NT2/D1 (cell line): ENCODE results near the gene TMEM240.
"Not testable (repeated sequence)": the region's sequence is repeated elsewhere in the genome, so short reads cannot be mapped to it uniquely, and the experiment has no call there.

Experiments
- DNase-seq: peaks from one replicate; pipeline ENCODE4 v3.0.0-alpha.2; 2011; ENCODE audit warnings: low read depth, low spot score
- H3K27me3 ChIP-seq: 2 replicates; pipeline ENCODE4 v1.6.0; 2011; ENCODE audit warnings: mild to moderate bottlenecking; ENCODE audit not compliant: insufficient read length, insufficient read depth
- H3K36me3 ChIP-seq: 2 replicates; pipeline ENCODE4 v1.6.1; 2011; ENCODE audit warnings: mild to moderate bottlenecking, low read length, mixed read lengths; ENCODE audit not compliant: insufficient read depth, insufficient read length
- H3K4me1 ChIP-seq: 2 replicates; pipeline ENCODE4 v1.5.1; 2011; ENCODE audit not compliant: insufficient read depth, insufficient read length
- H3K4me3 ChIP-seq: 2 replicates; pipeline ENCODE4 v1.5.1; 2011; ENCODE audit warnings: low read depth; ENCODE audit not compliant: insufficient read length
- H3K9ac ChIP-seq: 2 replicates; pipeline ENCODE4 v1.6.0; 2011; ENCODE audit warnings: low read depth; ENCODE audit not compliant: insufficient read length
- H3K9me3 ChIP-seq: 2 replicates; pipeline ENCODE4 v1.5.1; 2011; ENCODE audit warnings: mild to moderate bottlenecking, low read length; ENCODE audit not compliant: insufficient read depth
- SUZ12 ChIP-seq: IDR thresholded peaks from 2 replicates; pipeline ENCODE4 v1.6.1; 2011; ENCODE audit not compliant: insufficient read length, insufficient read depth; ENCODE audit errors: extremely low read depth
- YY1 ChIP-seq: IDR thresholded peaks from 2 replicates; pipeline ENCODE4 v1.6.1; 2011; ENCODE audit not compliant: insufficient read length, insufficient read depth
- ZNF274 ChIP-seq: IDR thresholded peaks from 2 replicates; pipeline ENCODE4 v1.6.1; 2011; ENCODE audit warnings: mild to moderate bottlenecking, low read depth, low read length

The TMEM240 gene

GRCh38 chr1:1511533-1512285 is 28.7 kb downstream of the TMEM240 start, which contains the start of gene ATAD3A:
Gene ATAD3A, plus strand, starts transcription at chr1:1512162. Its CDS starts 107 bp downstream, at chr1:1512269.
- DNase-seq = peak; percentile 90
- Histone ChIP-seq H3K4me3 (peak within 1 kb of the TSS; percentile 71), H3K36me3 (peaks cover 18% of the 10 kb centered on the region), H3K9ac (peak within 1 kb of the TSS; percentile 95), H3K9me3 (no peaks in the 10 kb centered on the region), H3K27me3 (no peaks in the 10 kb centered on the region), H3K4me1 (no peaks in the 10 kb centered on the region)
- TF ChIP-seq SUZ12 = no peak
- no peak for TF ChIP-seq YY1

DNA sequence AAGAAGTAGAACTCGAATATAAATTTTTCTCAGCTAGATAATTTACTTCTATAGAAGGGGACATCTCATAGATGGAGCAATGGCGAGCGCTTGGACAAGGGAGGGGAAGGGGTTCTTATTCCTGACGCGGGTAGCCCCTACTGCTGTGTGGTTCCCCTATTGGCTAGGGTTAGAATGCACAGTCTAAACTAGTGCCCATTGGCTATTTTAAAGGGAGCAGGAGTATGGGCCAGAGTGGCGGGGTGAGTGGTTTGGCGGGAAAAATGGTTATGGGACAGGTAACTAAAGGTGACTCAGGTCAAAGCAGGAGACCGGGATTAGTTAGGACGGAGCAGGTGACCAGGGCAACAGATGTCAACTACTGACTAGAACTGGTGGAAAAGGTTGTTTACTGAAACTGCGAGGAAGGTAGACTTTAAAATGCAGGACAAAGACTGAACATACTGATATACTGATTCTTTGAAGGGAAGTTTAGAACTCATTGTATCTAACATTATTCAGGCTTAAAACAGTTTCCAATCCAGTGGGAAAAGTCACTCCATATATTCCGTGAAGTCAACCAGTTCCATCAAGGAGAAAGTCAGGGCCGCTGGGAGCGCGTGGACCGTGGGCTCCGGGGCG is 29.4 kb downstream of the TMEM240 start:
- Histone ChIP-seq H3K9me3 (no peaks in the 10 kb centered on the region), H3K36me3 (peaks cover 13% of the 10 kb centered on the region), H3K9ac (peak overlapping the region; percentile 95), H3K4me3 (peak overlapping the region; percentile 71), H3K27me3 (no peaks in the 10 kb centered on the region), H3K4me1 (no peaks in the 10 kb centered on the region)
- DNase-seq = no peak
- TF ChIP-seq YY1 (no peak), SUZ12 (no peak)

GRCh38 chr1:1509465-1509850 is 31.0 kb downstream of the TMEM240 start:
- not testable (repeated sequence) for H3K27me3 ChIP-seq, DNase-seq, H3K4me1 ChIP-seq, H3K36me3 ChIP-seq, H3K9me3 ChIP-seq, H3K9ac ChIP-seq, H3K4me3 ChIP-seq

GRCh38 chr1:1508775-1509464 is 31.5 kb downstream of the TMEM240 start:
- H3K27me3 ChIP-seq, H3K4me3 ChIP-seq, H3K36me3 ChIP-seq, DNase-seq, H3K9me3 ChIP-seq, H3K4me1 ChIP-seq, H3K9ac ChIP-seq: not testable (repeated sequence)

- no peaks in the 10 kb centered on the region for H3K27me3 ChIP-seq
- H3K4me3 ChIP-seq = no peak overlapping the region
- no peaks in the 10 kb centered on the region for H3K9me3 ChIP-seq
- H3K36me3 ChIP-seq = no peaks in the 10 kb centered on the region
- no peaks in the 10 kb centered on the region for H3K4me1 ChIP-seq
- H3K9ac ChIP-seq = no peak overlapping the region
- TF ChIP-seq SUZ12 (no peak), YY1 (no peak), ZNF274 (no peak)
- no peak for DNase-seq
Measured at GRCh38 chr1:1507305-1507704, 33.1 kb downstream of the TMEM240 start.

DNA sequence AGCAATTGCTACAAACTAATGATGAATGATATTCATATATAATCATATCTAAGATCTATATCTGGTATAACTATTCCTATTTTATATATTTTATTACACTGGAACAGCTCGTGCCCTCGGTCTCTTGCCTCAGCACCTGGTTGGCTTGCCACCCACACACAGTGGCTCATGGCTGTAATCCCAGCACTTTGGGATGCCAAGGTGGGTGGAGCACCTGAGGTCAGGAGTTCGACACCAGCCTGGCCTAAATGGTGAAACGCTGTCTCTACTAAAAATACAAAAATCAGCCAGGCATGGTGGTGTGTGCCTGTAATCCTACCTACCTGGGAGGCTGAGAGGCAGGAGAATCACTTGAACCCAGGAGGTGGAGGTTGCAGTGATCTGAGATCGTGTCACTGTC is 34.6 kb downstream of the TMEM240 start:
- not testable (repeated sequence) for DNase-seq, H3K9ac ChIP-seq, H3K27me3 ChIP-seq, H3K4me1 ChIP-seq, H3K4me3 ChIP-seq, H3K36me3 ChIP-seq, H3K9me3 ChIP-seq

DNA sequence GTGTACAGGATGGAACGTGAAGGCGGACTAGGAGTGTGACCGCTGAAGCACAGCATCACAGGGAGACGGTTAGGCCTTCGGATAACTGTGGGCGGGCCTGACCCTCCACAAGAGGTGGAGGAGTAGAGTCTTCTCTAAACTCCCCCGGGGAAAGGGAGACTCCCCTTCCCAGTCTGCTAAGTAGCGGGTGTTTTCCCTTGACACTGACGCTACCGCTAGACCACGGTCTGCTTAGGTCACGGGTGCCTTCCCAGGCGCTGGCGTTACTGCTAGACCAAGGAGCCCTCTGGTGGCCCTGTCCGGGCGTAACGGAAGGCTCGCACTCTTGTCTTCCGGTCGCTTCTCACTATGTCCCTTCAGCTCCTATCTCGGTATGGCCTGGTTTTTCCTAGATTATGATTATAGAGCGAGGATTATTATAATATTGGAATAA is 35.0 kb downstream of the TMEM240 start:
- not testable (repeated sequence) for H3K4me1 ChIP-seq, H3K4me3 ChIP-seq, H3K9me3 ChIP-seq, H3K9ac ChIP-seq, H3K27me3 ChIP-seq, DNase-seq, H3K36me3 ChIP-seq

GRCh38 chr1:1504777-1505365 is 35.6 kb downstream of the TMEM240 start:
- H3K4me3 ChIP-seq, H3K9me3 ChIP-seq, H3K27me3 ChIP-seq, H3K36me3 ChIP-seq, DNase-seq, H3K4me1 ChIP-seq, H3K9ac ChIP-seq: not testable (repeated sequence)

GRCh38 chr1:1495461-1495975 is 44.9 kb downstream of the TMEM240 start:
- not testable (repeated sequence) for DNase-seq, H3K27me3 ChIP-seq, H3K4me3 ChIP-seq, H3K4me1 ChIP-seq, H3K9ac ChIP-seq
- Histone ChIP-seq H3K36me3 (peaks cover 43% of the 10 kb centered on the region), H3K9me3 (peaks cover 13% of the 10 kb centered on the region; the same call in 1 of the 2 replicates)

- peaks cover 52% of the 10 kb centered on the region for H3K36me3 ChIP-seq
Measured at GRCh38 chr1:1494311-1494710, 46.1 kb downstream of the TMEM240 start.

More at GRCh38 chr1:1494311-1494710, 46.1 kb downstream of the TMEM240 start:
- not testable (repeated sequence) for H3K9ac ChIP-seq, DNase-seq, H3K4me1 ChIP-seq, H3K4me3 ChIP-seq, H3K27me3 ChIP-seq
- H3K9me3 ChIP-seq = peaks cover 14% of the 10 kb centered on the region; the same call in 1 of the 2 replicates
